Neural cell (in vitro differentiated cells): ENCODE measurements around the gene CEACAM19. TPM values are rescaled to one million over a fixed set of nuclear protein-coding genes. Genes with fewer than 3 reads are reported as not detected.
"Not testable (repeated sequence)": the region's sequence is repeated elsewhere in the genome, so short reads cannot be mapped to it uniquely, and the experiment has no call there.

ENCODE experiments used
- H2AFZ ChIP-seq: fragments of 200-600, 300-800 bp; sonication (generic), shearing (Covaris generic); 2 replicates; pipeline ENCODE4 v1.6.0; 2014; ENCODE audit warnings: low read depth, mild to moderate bottlenecking, antibody characterized with exemption, low read length, moderate library complexity
- H3F3A ChIP-seq: fragments of 200-600 bp; shearing (Covaris generic); 2 replicates; pipeline ENCODE4 v1.6.1; 2016; ENCODE audit warnings: mild to moderate bottlenecking, moderate library complexity, mixed read lengths, antibody characterized with exemption, low read length; ENCODE audit not compliant: insufficient read depth, poor library complexity, severe bottlenecking
- H3K27ac ChIP-seq: fragments of 200-600, 300-800 bp; sonication (generic), shearing (Covaris generic); 2 replicates; pipeline ENCODE4 v1.5.1; 2014; ENCODE audit warnings: mild to moderate bottlenecking, low read length, moderate library complexity
- H3K27me3 ChIP-seq: fragments of 300-800, 200-600 bp; sonication (generic), shearing (Covaris generic); 2 replicates; pipeline ENCODE4 v1.6.0; 2014; ENCODE audit warnings: mild to moderate bottlenecking, low read depth, low read length, moderate library complexity; ENCODE audit not compliant: insufficient read depth
- H3K36me3 ChIP-seq: fragments of 300-800, 200-600 bp; sonication (generic), shearing (Covaris generic); 2 replicates; pipeline ENCODE4 v1.5.1; 2014; ENCODE audit warnings: mild to moderate bottlenecking, antibody characterized with exemption, low read length, moderate library complexity; ENCODE audit not compliant: insufficient read depth
- H3K4me2 ChIP-seq: fragments of 300-800, 200-600 bp; sonication (generic), shearing (Covaris generic); 2 replicates; pipeline ENCODE4 v1.6.0; 2014; ENCODE audit warnings: mild to moderate bottlenecking, low read length
- H3K4me3 ChIP-seq: fragments of 300-800, 200-600 bp; sonication (generic), shearing (Covaris generic); 2 replicates; pipeline ENCODE4 v1.5.1; 2014; ENCODE audit warnings: mild to moderate bottlenecking, low read length, moderate library complexity
- H3K79me2 ChIP-seq: fragments of 200-600 bp; shearing (Covaris generic); replicated peaks from 2 replicates; pipeline ENCODE4 v1.6.0; 2014; ENCODE audit warnings: mild to moderate bottlenecking, low read length, moderate library complexity; ENCODE audit not compliant: insufficient read depth
- H3K9ac ChIP-seq: fragments of 300-800, 200-600 bp; sonication (generic), shearing (Covaris generic); 2 replicates; pipeline ENCODE4 v1.6.1; 2016; ENCODE audit warnings: mild to moderate bottlenecking, low read length, mixed read lengths
- H3K9me2 ChIP-seq: fragments of 200-600 bp; shearing (Covaris generic); 2 replicates; pipeline ENCODE4 v1.6.1; 2016; ENCODE audit warnings: mild to moderate bottlenecking, low read length, mixed read lengths; ENCODE audit not compliant: insufficient read depth
- H3K9me3 ChIP-seq: fragments of 200-600, 300-800 bp; sonication (generic), shearing (Covaris generic); 2 replicates; pipeline ENCODE4 v1.6.1; 2016; ENCODE audit warnings: mild to moderate bottlenecking, mixed run types, low read length, moderate library complexity, mixed read lengths
- H4K20me1 ChIP-seq: fragments of 200-600 bp; shearing (Covaris generic); 2 replicates; pipeline ENCODE4 v1.6.1; 2016; ENCODE audit warnings: mild to moderate bottlenecking, mixed run types; ENCODE audit not compliant: insufficient read depth
- CTCF ChIP-seq: fragments of 450-650 bp; IDR thresholded peaks from 2 replicates; pipeline ENCODE4 v1.5.1; 2014; ENCODE audit warnings: antibody characterized with exemption, mild to moderate bottlenecking, moderate library complexity; ENCODE audit not compliant: poor library complexity, severe bottlenecking
- EP300 ChIP-seq: fragments of 450-650 bp; conservative IDR thresholded peaks from 2 replicates; pipeline ENCODE4 v1.6.1; 2014; ENCODE audit warnings: antibody characterized with exemption, mild to moderate bottlenecking, moderate library complexity; ENCODE audit not compliant: poor library complexity, severe bottlenecking
- EZH2 ChIP-seq: fragments of 200-600, 300-800 bp; shearing (Covaris generic), sonication (generic); IDR thresholded peaks from 2 replicates; pipeline ENCODE4 v1.6.1; 2014; ENCODE audit warnings: antibody characterized with exemption, low read length, borderline replicate concordance, mild to moderate bottlenecking; ENCODE audit not compliant: insufficient read depth, poor library complexity, severe bottlenecking
- MXI1 ChIP-seq: fragments of 450-650 bp; conservative IDR thresholded peaks from 2 replicates; pipeline ENCODE4 v1.6.1; 2014; ENCODE audit warnings: antibody characterized with exemption, mild to moderate bottlenecking; ENCODE audit not compliant: poor library complexity, severe bottlenecking
- POLR2AphosphoS5 ChIP-seq: IDR thresholded peaks from 2 replicates; pipeline ENCODE4 v1.6.1; 2012
- RAD21 ChIP-seq: fragments of 450-650 bp; conservative IDR thresholded peaks from 2 replicates; pipeline ENCODE4 v1.6.1; 2014; ENCODE audit warnings: antibody characterized with exemption, mild to moderate bottlenecking, moderate library complexity
- SMC3 ChIP-seq: fragments of 450-650 bp; conservative IDR thresholded peaks from 2 replicates; pipeline ENCODE4 v1.6.1; 2014; ENCODE audit warnings: antibody characterized with exemption, mild to moderate bottlenecking, moderate library complexity; ENCODE audit not compliant: poor library complexity
- TAF1 ChIP-seq: IDR thresholded peaks from 2 replicates; pipeline ENCODE4 v1.6.1; 2012; ENCODE audit warnings: low read depth
- polyA plus RNA-seq: library from polyadenylated mRNA; depleted of rRNA; stranded (reverse); fragments of >200 nt; gene quantifications from 2 replicates; pipeline ENCODE4 v1.2.3, GENCODE V29; 2014
- TF ChIP-seq, protein P1 (sequence below): IDR thresholded peaks from 2 replicates; pipeline ENCODE4 v1.6.1; 2012; ENCODE audit warnings: borderline replicate concordance

CEACAM19 gene
- polyA plus RNA-seq, 1 donor from 2014 or later = 1.9 TPM

DNA sequence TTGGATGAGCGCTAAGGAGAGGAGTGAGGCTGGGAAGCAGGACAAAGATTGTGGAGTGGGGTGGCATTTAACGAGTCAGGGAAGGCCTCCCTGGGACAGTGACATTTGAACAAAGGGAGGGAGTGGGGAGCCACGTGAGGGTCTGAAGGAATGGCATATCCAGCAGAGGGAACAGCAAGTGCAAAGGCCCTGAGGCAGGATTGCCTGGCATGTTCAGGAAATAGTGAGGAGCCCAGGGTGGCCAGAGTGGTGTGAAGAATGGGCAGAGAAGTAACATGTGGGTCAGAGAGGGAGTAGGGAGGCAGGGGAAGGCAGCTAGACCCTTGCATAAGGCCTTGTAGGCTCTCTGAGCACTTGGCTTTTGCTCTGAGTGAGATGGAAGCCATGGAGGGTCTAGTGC is 42.5 kb upstream of the CEACAM19 start:
- TF ChIP-seq EP300 = no peak
- TF ChIP-seq, protein P1, sequence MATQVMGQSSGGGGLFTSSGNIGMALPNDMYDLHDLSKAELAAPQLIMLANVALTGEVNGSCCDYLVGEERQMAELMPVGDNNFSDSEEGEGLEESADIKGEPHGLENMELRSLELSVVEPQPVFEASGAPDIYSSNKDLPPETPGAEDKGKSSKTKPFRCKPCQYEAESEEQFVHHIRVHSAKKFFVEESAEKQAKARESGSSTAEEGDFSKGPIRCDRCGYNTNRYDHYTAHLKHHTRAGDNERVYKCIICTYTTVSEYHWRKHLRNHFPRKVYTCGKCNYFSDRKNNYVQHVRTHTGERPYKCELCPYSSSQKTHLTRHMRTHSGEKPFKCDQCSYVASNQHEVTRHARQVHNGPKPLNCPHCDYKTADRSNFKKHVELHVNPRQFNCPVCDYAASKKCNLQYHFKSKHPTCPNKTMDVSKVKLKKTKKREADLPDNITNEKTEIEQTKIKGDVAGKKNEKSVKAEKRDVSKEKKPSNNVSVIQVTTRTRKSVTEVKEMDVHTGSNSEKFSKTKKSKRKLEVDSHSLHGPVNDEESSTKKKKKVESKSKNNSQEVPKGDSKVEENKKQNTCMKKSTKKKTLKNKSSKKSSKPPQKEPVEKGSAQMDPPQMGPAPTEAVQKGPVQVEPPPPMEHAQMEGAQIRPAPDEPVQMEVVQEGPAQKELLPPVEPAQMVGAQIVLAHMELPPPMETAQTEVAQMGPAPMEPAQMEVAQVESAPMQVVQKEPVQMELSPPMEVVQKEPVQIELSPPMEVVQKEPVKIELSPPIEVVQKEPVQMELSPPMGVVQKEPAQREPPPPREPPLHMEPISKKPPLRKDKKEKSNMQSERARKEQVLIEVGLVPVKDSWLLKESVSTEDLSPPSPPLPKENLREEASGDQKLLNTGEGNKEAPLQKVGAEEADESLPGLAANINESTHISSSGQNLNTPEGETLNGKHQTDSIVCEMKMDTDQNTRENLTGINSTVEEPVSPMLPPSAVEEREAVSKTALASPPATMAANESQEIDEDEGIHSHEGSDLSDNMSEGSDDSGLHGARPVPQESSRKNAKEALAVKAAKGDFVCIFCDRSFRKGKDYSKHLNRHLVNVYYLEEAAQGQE = no peak
- TF ChIP-seq SMC3 = no peak
- TF ChIP-seq MXI1 = no peak
- no peak for TF ChIP-seq POLR2AphosphoS5
- TF ChIP-seq TAF1 = no peak
- no peak for TF ChIP-seq CTCF
- TF ChIP-seq EZH2 = no peak
- TF ChIP-seq RAD21 = no peak
- Histone ChIP-seq H3K79me2 (no peaks in the 10 kb centered on the region), H2AFZ (no peak overlapping the region), H3F3A (no peaks in the 10 kb centered on the region), H3K36me3 (no peaks in the 10 kb centered on the region), H3K4me2 (no peak overlapping the region), H3K9ac (no peak overlapping the region), H4K20me1 (no peaks in the 10 kb centered on the region), H3K9me2 (no peaks in the 10 kb centered on the region), H3K9me3 (no peaks in the 10 kb centered on the region), H3K4me3 (no peak overlapping the region), H3K27me3 (no peaks in the 10 kb centered on the region), H3K27ac (no peak overlapping the region)

- not testable (repeated sequence) for H2AFZ ChIP-seq, H3K4me2 ChIP-seq, H3K36me3 ChIP-seq, H3F3A ChIP-seq, H3K27ac ChIP-seq, H3K9me2 ChIP-seq, H3K27me3 ChIP-seq, H4K20me1 ChIP-seq, H3K79me2 ChIP-seq, H3K4me3 ChIP-seq, H3K9ac ChIP-seq, H3K9me3 ChIP-seq
Observed at GRCh38 chr19:44631611-44632010, 39.7 kb upstream of the CEACAM19 start.

DNA sequence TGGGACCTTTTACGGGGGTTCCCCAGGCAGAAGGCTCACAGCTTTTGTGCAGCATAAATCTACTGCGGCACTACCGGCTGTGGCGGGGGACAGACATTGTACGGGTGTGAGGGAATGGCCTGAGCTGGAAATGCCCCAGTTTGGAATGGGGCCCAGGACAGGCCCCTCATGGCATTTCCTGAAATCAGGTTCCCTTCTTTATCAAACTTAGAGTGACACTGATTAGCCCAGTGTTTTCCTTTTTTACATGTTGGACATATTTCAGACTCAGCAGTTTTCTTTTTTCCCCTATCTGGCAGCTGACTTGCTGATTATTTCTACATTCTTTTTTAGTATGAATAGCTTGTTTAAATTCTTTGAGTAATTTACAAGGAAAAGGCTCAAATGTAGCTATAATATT is 37.2 kb upstream of the CEACAM19 start:
- not testable (repeated sequence) for H2AFZ ChIP-seq, H3K36me3 ChIP-seq, H4K20me1 ChIP-seq, H3K79me2 ChIP-seq, H3K9ac ChIP-seq, H3K9me3 ChIP-seq, H3K4me3 ChIP-seq, H3K27ac ChIP-seq, H3K4me2 ChIP-seq, H3F3A ChIP-seq, H3K9me2 ChIP-seq, H3K27me3 ChIP-seq
